ENCODE measurements around the gene SH3TC2.
A peak's percentile ranks its signal among the peaks of the same experiment; 100 is the strongest.

Gene SH3TC2

DNA sequence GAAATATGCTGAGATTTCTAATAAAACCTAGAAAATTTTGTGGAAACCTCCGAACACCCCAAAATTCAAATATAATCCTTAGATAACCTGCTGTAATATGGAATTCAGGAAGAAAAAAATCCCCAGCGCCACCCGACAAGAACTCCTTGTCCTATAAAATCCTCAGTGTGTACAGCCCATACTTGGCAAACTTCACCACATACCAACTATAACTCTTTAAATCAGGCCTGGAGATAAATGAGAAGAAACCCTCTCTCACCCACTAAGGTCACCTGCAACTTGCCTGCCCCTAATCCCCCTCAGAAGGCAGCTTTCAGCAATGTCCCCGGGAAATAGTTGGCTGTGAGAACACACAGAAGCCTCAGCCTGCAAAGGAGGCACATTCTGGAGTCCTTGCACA is 90.5 kb downstream of the SH3TC2 start:
- DNase-seq (ENCODE audit: low read depth in 2 of 2) = no peak

DNA sequence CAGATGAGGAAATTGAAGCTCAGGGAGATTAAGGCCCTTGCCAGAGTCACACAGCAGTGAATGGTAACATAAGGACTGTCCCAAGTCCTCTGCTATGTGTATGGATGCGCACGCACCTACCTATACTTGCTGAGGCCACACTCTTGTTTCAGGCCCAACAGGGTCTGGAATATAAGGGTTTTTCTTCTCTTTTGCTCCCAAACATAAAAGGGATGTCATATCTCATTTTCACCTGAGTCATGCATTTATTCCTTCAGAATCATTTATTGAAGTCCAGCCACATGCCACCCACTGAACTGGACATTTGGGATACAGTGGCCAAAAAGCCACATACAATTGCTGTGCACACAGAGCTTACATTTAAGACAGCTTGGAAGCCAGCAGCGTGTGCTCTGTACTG is 92.0 kb downstream of the SH3TC2 start:
- no peak for DNase-seq (ENCODE audit: low read depth in 2 of 2)

- no peak for DNase-seq (ENCODE audit: low read depth in 2 of 2)
These were observed 92.6 kb downstream of the SH3TC2 start for GRCh38 chr5:148970228-148970627.

DNA sequence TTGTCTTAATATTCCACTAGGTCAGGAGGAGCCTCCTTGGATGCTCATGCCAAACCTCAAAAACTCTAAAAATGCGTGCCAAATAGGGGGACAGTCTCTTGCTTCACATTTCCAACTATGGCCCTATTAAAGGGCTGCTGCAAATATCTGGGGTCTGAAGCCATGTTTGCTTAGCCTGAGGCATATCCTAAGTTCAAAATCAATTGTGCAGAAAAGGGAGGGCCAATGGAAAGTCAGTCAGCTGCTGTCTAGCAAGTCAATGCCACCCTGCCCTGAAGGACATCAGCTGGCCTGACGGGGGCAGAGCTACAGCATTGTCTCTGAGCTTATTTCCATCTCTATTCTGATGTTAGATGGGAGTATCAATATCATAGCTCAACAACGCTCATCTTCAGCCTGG is 93.6 kb downstream of the SH3TC2 start:
- DNase-seq (ENCODE audit: low read depth in 2 of 2) = no peak

- no peak for DNase-seq (ENCODE audit: low read depth in 2 of 2)
These were observed 94.6 kb downstream of the SH3TC2 start for GRCh38 chr5:148968311-148968710.

GRCh38 chr5:148967783-148968182 is 95.1 kb downstream of the SH3TC2 start:
- no peak for DNase-seq (ENCODE audit: low read depth in 2 of 2)

- DNase-seq (ENCODE audit: low read depth in 2 of 2) = no peak
These were observed 95.9 kb downstream of the SH3TC2 start for GRCh38 chr5:148966938-148967337.

DNA sequence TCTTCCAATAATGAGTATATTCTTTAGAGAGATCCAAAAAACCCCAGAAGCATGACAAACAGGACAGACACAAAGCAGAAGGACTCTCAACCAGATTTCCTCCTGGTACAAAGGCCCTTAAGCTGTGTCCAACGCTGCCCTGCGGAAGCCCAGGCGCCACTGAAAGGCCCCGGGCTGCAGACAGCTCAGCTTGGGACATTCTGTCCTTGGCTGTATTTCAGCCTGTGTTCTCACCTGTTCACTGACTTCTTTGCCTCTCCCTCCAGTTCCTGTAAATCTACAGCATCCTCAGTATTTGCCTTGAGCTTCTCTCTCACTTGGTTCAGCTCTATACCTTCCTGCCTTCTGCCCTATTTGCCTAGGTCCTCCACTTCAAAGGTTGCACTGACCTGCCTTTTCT is 96.5 kb downstream of the SH3TC2 start:
- DNase-seq (ENCODE audit: low read depth in 2 of 2) = no peak

DNA sequence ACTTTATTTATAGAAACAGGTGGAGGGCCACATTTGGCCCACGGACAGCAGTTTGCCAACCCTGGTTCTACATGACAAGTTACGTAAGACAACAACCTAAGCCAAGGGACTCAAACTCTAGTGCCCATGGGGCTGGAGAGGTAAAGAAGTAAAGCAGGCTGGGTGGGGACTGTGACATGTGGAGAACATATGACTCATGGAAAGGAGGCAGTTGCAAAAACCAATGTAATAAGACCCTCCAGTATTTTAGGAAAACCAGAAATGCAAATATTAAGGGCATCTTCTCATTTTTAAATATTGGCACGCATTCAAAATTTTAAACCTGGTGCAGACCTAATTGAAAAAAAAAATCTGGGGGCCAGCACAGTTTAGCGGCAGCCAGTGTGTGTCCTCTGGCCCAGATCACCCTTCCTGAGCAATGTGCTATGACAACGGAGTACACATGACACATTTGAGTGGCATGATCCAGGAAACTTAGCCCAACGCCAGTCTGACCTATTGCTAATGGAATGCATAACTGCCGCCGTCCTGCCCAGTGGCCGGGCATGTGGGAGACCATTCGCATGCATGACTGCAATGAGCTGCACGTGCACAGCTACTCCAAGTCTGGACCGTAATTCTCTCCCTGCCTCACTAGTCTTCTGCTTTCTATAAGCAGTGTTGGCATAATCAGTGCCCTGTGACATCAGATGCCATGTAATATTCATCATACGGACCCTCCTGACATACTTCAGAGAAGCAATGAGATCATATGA is 97.2 kb downstream of the SH3TC2 start:
- DNase-seq (ENCODE audit: low read depth in 2 of 2) = no peak

DNA sequence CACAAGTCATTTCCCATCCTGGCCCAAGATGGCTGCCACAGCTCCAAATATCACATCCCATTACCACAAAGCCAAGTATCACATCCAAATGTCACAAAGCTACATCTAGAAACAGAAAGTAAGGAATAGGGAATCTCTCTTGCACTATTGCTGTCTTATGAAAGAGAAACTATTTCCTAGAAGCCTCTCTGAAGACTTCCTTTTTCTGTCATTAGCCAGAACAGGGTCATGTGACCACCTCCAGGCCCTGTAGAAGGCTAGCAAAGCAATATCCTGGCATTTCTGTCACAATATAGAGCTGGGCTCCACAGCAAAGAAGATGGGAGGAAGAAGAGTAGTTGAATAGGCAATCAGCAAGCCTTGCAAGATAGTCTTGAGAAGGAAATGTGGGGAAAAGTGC is 99.2 kb downstream of the SH3TC2 start:
- no peak for DNase-seq (ENCODE audit: low read depth in 2 of 2)

GRCh38 chr5:148962761-148963324 is 100.0 kb downstream of the SH3TC2 start:
- no peak for DNase-seq (ENCODE audit: low read depth in 2 of 2)

- no peak for DNase-seq (ENCODE audit: low read depth in 2 of 2)
These were observed 100.7 kb downstream of the SH3TC2 start for GRCh38 chr5:148962200-148962550.

GRCh38 chr5:148961261-148962199 is 101.3 kb downstream of the SH3TC2 start:
- DNase-seq (ENCODE audit: low read depth in 2 of 2) = no peak

GRCh38 chr5:148960070-148960769 is 102.6 kb downstream of the SH3TC2 start:
- no peak for DNase-seq (ENCODE audit: low read depth in 2 of 2)

DNA sequence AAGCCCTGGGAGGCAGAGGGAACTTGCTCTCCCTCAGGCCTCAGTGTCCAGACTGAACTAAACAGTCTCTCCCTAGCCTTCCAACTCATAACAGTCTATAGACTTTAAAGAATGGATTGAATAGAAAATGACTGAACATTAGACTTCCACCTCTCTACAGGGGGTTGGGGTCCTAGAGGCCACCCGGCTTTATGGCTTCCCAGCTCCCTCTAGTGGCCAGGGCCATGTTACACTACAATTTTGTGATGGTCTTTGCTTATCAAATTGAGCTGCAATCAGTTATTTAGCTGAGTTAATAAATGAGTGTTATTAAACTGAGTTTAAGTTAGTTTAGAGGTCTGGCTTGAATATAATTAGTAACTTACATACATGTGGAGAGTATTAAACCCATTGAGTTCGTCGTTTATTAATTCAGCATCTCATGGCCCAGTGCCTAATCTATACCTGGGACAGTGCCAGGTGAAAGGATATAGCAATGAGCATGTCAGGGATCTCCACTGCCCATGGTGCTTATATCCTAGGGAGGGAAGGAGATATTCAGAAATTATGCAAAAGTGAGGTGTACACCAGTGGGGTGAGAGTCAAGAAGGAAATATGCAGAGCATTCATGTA is 105.2 kb downstream of the SH3TC2 start:
- DNase-seq (ENCODE audit: low read depth in 2 of 2) = peak; percentile 19 to 30

DNA sequence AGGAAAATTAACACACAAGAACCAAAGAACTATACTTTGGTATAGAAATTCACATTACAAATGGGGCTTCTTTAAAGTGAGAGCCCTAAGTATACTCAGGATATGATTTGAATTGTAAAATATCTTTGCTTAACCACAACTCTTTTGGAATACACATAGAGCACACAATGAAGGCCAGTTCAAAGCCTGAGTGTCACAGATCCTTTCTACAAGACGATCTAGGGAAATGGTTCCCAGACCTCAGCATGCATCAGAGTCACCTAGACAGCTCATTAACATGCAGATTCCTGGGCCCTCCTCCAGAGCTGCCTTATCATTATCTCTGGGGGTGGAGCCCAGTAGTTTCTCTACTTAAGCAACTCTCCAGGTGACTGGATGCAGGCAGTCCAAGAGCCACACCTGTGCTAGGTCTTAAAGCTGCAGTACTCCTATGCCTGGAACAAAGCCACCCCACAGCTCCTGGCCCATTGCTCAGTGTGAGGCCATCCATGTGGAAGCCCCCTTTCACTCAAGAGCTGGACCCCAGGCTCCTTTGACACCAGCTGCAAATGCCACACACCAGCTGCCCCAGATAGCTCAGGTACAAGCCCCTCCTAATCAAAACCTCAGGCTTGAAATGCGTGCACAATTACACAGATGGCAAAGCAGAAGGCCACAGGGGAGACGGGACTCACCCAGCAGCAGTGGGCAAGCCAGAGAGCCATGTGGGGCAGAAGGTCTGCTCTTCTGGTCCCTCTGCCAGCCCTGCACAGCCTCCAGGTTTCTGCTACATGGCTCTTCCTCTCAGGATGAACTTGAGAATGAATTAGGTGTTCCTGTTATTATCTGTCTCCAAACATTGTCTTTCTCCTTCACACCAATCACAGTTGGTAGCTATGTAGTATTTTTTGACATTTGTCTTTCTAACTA is 106.1 kb downstream of the SH3TC2 start:
- no peak for DNase-seq (ENCODE audit: low read depth in 2 of 2)
